Measurements from ENCODE around the gene CREB3L4.

DNA sequence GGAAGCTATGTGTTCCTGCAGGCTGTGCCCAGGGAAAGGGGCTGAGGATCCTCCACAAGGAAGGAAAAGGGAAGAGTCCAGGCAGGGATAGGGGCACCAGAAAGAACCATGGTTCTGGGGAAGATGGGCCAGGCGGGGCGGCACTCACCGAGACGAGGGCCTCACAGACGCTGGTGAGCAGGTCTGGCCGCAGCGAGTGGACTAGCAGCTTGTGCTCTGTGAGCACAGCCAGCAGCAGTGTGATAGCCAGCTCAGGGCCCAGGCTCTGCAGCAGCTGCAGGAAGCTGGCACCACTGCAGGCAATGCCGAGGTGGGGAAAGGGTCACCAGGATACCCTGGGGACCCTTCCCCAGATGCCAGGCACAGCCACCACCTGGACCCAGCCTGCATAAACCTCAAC lies 26.9 kb upstream of the CREB3L4 start:
- TF ChIP-seq, protein P1, sequence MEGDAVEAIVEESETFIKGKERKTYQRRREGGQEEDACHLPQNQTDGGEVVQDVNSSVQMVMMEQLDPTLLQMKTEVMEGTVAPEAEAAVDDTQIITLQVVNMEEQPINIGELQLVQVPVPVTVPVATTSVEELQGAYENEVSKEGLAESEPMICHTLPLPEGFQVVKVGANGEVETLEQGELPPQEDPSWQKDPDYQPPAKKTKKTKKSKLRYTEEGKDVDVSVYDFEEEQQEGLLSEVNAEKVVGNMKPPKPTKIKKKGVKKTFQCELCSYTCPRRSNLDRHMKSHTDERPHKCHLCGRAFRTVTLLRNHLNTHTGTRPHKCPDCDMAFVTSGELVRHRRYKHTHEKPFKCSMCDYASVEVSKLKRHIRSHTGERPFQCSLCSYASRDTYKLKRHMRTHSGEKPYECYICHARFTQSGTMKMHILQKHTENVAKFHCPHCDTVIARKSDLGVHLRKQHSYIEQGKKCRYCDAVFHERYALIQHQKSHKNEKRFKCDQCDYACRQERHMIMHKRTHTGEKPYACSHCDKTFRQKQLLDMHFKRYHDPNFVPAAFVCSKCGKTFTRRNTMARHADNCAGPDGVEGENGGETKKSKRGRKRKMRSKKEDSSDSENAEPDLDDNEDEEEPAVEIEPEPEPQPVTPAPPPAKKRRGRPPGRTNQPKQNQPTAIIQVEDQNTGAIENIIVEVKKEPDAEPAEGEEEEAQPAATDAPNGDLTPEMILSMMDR (IDR thresholded peaks at IDR 0.05; ENCODE audit: low read depth, low read length, poor library complexity, severe bottlenecking), result no peak
- no peak for TF ChIP-seq EZH2phosphoT487 (IDR thresholded peaks at IDR 0.05; ENCODE audit: borderline replicate concordance, low read length)
